ENCODE results near the gene SORBS2.

DNA sequence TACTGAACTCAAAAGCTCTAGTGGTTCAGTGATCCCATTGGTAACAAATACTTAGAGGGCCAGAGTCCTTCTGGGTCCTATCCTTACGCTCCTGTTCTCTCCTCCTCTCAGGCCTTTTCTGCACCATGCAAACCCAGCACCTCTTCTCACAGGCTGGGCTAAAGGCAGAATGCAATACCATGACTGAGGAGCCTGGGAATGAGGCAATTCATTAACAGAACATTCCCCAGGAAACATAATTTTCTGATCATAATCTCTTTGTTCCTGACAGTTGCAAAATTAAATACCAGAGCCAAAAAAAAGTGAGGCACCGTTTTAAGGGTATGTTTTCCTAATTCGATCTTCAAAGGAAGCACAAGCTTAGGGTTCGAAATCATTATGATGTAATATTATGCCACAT lies 9.0 kb downstream of the SORBS2 start:
- TF ChIP-seq, protein P1, sequence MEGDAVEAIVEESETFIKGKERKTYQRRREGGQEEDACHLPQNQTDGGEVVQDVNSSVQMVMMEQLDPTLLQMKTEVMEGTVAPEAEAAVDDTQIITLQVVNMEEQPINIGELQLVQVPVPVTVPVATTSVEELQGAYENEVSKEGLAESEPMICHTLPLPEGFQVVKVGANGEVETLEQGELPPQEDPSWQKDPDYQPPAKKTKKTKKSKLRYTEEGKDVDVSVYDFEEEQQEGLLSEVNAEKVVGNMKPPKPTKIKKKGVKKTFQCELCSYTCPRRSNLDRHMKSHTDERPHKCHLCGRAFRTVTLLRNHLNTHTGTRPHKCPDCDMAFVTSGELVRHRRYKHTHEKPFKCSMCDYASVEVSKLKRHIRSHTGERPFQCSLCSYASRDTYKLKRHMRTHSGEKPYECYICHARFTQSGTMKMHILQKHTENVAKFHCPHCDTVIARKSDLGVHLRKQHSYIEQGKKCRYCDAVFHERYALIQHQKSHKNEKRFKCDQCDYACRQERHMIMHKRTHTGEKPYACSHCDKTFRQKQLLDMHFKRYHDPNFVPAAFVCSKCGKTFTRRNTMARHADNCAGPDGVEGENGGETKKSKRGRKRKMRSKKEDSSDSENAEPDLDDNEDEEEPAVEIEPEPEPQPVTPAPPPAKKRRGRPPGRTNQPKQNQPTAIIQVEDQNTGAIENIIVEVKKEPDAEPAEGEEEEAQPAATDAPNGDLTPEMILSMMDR (IDR thresholded peaks at IDR 0.05) = no peak
- no peak for TF ChIP-seq POLR2A (IDR thresholded peaks at IDR 0.05)
- no peak for TF ChIP-seq EP300 (IDR thresholded peaks at IDR 0.05)
